Heart left ventricle (tissue), 16 donors: ENCODE data around the gene TTC3. TPM values are rescaled to one million over a fixed set of nuclear protein-coding genes. Genes with fewer than 3 reads are reported as not detected.

Experiments used
- ATAC-seq, 4 donors: fragments of 200-7000 bp; cut with Tn5 transposase; one replicate each; pipeline ENCODE4 v1.9.1; 2020 to 2022; ENCODE audit warnings: moderate library complexity in 4 of 4, mild to moderate bottlenecking in 3 of 4, moderate number of reproducible peaks in 1 of 4
- DNase-seq, 5 donors: peaks; one replicate each; pipeline ENCODE4 v3.0.0-alpha.2; 2020
- H3K27ac ChIP-seq, 12 donors: fragments of 200-600 bp; sonication (generic) in 4 of 12; one replicate each; pipeline versions ENCODE4 v1.5.0 to v1.8.0; 2016 to 2022; ENCODE audit warnings: mild to moderate bottlenecking in 2 of 12
- H3K27me3 ChIP-seq, 9 donors: fragments of 200-600 bp; sonication (generic) in 2 of 9; one replicate each; pipeline versions ENCODE4 v1.5.1 to v1.8.0; 2016 to 2022; ENCODE audit warnings: mild to moderate bottlenecking in 3 of 9
- H3K36me3 ChIP-seq, 9 donors: fragments of 200-600 bp; sonication (generic) in 2 of 9; one replicate each; pipeline versions ENCODE4 v1.5.0 to v1.8.0; 2018 to 2022; ENCODE audit warnings: mild to moderate bottlenecking in 2 of 9
- H3K4me1 ChIP-seq, 12 donors: fragments of 200-600 bp; sonication (generic) in 4 of 12; one replicate each; pipeline versions ENCODE4 v1.5.0 to v1.8.0; 2016 to 2022; ENCODE audit warnings: mild to moderate bottlenecking in 3 of 12
- H3K4me3 ChIP-seq, 12 donors: fragments of 200-600 bp; sonication (generic) in 4 of 12; one replicate each; pipeline versions ENCODE4 v1.5.0 to v1.8.0; 2017 to 2022; ENCODE audit warnings: mild to moderate bottlenecking in 9 of 12, moderate library complexity in 4 of 12
- H3K9me3 ChIP-seq, 12 donors: fragments of 200-600 bp; sonication (generic) in 4 of 12; one replicate each; pipeline versions ENCODE4 v1.5.0 to v1.8.0; 2016 to 2022; ENCODE audit warnings: mild to moderate bottlenecking in 1 of 12
- POLR2A ChIP-seq, 2 donors: fragments of 450-650 bp; IDR thresholded peaks; one replicate each; pipeline ENCODE4 v1.6.1; 2017; ENCODE audit warnings: antibody characterized with exemption in 2 of 2, mild to moderate bottlenecking in 2 of 2, moderate library complexity in 2 of 2
- WGBS, 4 donors: extraction: QIAGEN DNeasy Blood & Tissue Kit in 2 of 4; methylation state at CpG; one replicate each; pipeline versions ENCODE4 v1.1.5 to v1.1.7; 2013 to 2018; 5-methylcytosine and 5-hydroxymethylcytosine counted together
- intact Hi-C, 10 donors: fragments of 100-400 bp; cut with DNase I; formaldehyde crosslinking; loops; one replicate each; pipeline versions ENCODE4 v1.11.1 to v1.14.2; 2022
- polyA plus RNA-seq, 2 donors: library from polyadenylated mRNA; stranded (reverse); fragments of 200-250 nt; gene quantifications; one replicate each; pipeline ENCODE4 v1.2.3, GENCODE V29; 2013
- total RNA-seq, 9 donors: library from RNA; depleted of rRNA in 2 of 9; stranded (reverse); fragments of >200 nt in 2 of 9; fragmentation: NEBNext Ultra II Directional in 3 of 9; extraction: Animal tissue kit (Norgen Biotek cat#: 25700) in 3 of 9; gene quantifications; one replicate each; pipeline versions ENCODE4 v1.1.0 to v1.2.4, GENCODE V29; 2016 to 2023
- TF ChIP-seq, protein P1 (sequence below), 12 donors: fragments of 200-600 bp; sonication (generic) in 4 of 12; IDR thresholded peaks; one replicate each; pipeline versions ENCODE4 v1.5.0 to v1.8.0; 2018 to 2022; ENCODE audit warnings: antibody characterized with exemption in 12 of 12, mild to moderate bottlenecking in 5 of 12
- donor health status: ischemic (EF 13 %, LVEDD 7.1; RV severe dilation, severe dysfunction).
- donor health status: healthy with polysubstance abuse.
- donor health status: DM: no; HTN: yes; CAD: no.
- donor health status: DM: no; HTN: no; CAD: no.
- donor health status: ischemic (EF 25% LVEDD 6.9; RV normal size, moderate dysfunction).
- donor health status: ischemic (EF 25% LVEDD 5.7; RV mildly dilated, moderate dysfunction).
- donor health status: healthy.
- donor health status: DM: yes; HTN: yes; CAD: no.
- donor health status: ischemic (EF 35%, LVEDD 5.7; RV mildly dilated, moderate dysfunction).
- donor health status: nonischemic (EF 11% LVEDD 7.7; RV severe dilation, severe dysfunction).
- donor health status: DM: yes; HTN: yes; CAD: no.
- donor health status: PGD.
- donor health status: ischemic (EF 29% LVEDD 5.4; RV normal size, mild dysfunction).
- donor health status: nonischemic (EF 23%, LVEDD 6.1; RV moderate dilation, normal function).

TTC3 gene
- total and polyA plus RNA-seq, 11 donors = 15.2 to 72.1 (median 44.5) TPM

- 87 to 94% (median 94%) methylated on average over 22 to 23 of the region's 23 CpGs for WGBS, 4 donors
- no peaks in the 10 kb centered on the region for H3K9me3 ChIP-seq
- peak in 1 of 4 donors; percentile 10 for ATAC-seq
- peaks cover 2 to 99% (median 92%) of the 10 kb centered on the region in 9 donors for H3K36me3 ChIP-seq
- H3K4me1 ChIP-seq = no peaks in the 10 kb centered on the region
- H3K27ac ChIP-seq = no peak overlapping the region
- no peak for DNase-seq
- no peak overlapping the region for H3K4me3 ChIP-seq
- no peaks in the 10 kb centered on the region for H3K27me3 ChIP-seq
- no peak for TF ChIP-seq POLR2A (IDR thresholded peaks at IDR 0.05)
- TF ChIP-seq, protein P1, sequence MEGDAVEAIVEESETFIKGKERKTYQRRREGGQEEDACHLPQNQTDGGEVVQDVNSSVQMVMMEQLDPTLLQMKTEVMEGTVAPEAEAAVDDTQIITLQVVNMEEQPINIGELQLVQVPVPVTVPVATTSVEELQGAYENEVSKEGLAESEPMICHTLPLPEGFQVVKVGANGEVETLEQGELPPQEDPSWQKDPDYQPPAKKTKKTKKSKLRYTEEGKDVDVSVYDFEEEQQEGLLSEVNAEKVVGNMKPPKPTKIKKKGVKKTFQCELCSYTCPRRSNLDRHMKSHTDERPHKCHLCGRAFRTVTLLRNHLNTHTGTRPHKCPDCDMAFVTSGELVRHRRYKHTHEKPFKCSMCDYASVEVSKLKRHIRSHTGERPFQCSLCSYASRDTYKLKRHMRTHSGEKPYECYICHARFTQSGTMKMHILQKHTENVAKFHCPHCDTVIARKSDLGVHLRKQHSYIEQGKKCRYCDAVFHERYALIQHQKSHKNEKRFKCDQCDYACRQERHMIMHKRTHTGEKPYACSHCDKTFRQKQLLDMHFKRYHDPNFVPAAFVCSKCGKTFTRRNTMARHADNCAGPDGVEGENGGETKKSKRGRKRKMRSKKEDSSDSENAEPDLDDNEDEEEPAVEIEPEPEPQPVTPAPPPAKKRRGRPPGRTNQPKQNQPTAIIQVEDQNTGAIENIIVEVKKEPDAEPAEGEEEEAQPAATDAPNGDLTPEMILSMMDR (IDR thresholded peaks at IDR 0.05) = no peak
- intact Hi-C loops = no loop called here
These were observed 157.7 kb downstream of the TTC3 start for GRCh38 chr21:37230632-37231248.

GRCh38 chr21:37231249-37231645, 158.2 kb downstream of the TTC3 start:
- H3K4me3 ChIP-seq = no peak overlapping the region
- intact Hi-C loops = no loop called here
- H3K27ac ChIP-seq = no peak overlapping the region
- H3K27me3 ChIP-seq = no peaks in the 10 kb centered on the region
- H3K9me3 ChIP-seq = no peaks in the 10 kb centered on the region
- H3K4me1 ChIP-seq = no peaks in the 10 kb centered on the region
- ATAC-seq = peak in 2 of 4 donors; percentile 9 to 29
- peaks cover 2 to 99% (median 92%) of the 10 kb centered on the region in 9 donors for H3K36me3 ChIP-seq
- DNase-seq = no peak
- no peak for TF ChIP-seq POLR2A (IDR thresholded peaks at IDR 0.05)
- TF ChIP-seq, protein P1 (IDR thresholded peaks at IDR 0.05) = no peak
- 89 to 93% (median 91%) methylated on average over 12 of the region's 12 CpGs for WGBS, 4 donors

- H3K9me3 ChIP-seq = no peaks in the 10 kb centered on the region
- ATAC-seq = peak in 1 of 4 donors; percentile 37
- H3K4me3 ChIP-seq = no peak overlapping the region
- H3K27ac ChIP-seq = no peak overlapping the region
- intact Hi-C loops = no loop called here
- WGBS, 4 donors = 94 to 98% (median 96%) methylated on average over 16 of the region's 16 CpGs
- H3K27me3 ChIP-seq = no peaks in the 10 kb centered on the region
- DNase-seq = no peak
- H3K36me3 ChIP-seq = peaks cover 2 to 99% (median 92%) of the 10 kb centered on the region in 9 donors
- H3K4me1 ChIP-seq = no peaks in the 10 kb centered on the region
- TF ChIP-seq, protein P1 (IDR thresholded peaks at IDR 0.05) = no peak
- no peak for TF ChIP-seq POLR2A (IDR thresholded peaks at IDR 0.05)
These were observed 158.6 kb downstream of the TTC3 start for GRCh38 chr21:37231671-37232070.

GRCh38 chr21:37232274-37233018, 159.4 kb downstream of the TTC3 start:
- H3K27ac ChIP-seq = no peak overlapping the region
- intact Hi-C loops = no loop called here
- H3K4me1 ChIP-seq = peaks cover 0 to 2% (median 0%) of the 10 kb centered on the region in 12 donors
- DNase-seq = no peak
- peaks cover under 1 to 99% (median 92%) of the 10 kb centered on the region in 9 donors for H3K36me3 ChIP-seq
- no peak overlapping the region for H3K4me3 ChIP-seq
- H3K27me3 ChIP-seq = no peaks in the 10 kb centered on the region
- ATAC-seq = no peak
- WGBS, 4 donors = 90 to 94% (median 92%) methylated on average over 19 of the region's 19 CpGs
- no peaks in the 10 kb centered on the region for H3K9me3 ChIP-seq
- TF ChIP-seq POLR2A (IDR thresholded peaks at IDR 0.05) = no peak
- TF ChIP-seq, protein P1 (IDR thresholded peaks at IDR 0.05) = no peak
